B cell (primary cell): Measurements from ENCODE around the gene NRN1. TPM values are rescaled to one million over a fixed set of nuclear protein-coding genes. Genes with fewer than 3 reads are reported as not detected.

Experiments
- ATAC-seq: fragments of 200-7000 bp; cut with Tn5 transposase; one replicate; pipeline ENCODE4 v1.10.0; 2021; ENCODE audit warnings: low read depth, mild to moderate bottlenecking, moderate number of reproducible peaks, moderate library complexity
- CTCF ChIA-PET: fragments of 350-600 bp; sonication (Branson Sonifier 250); formaldehyde crosslinking; loops from one replicate; lab custom pipeline; 2021; ENCODE audit warnings: antibody characterized with exemption, inconsistent platforms; lab: Charles Lee
- POLR2A ChIA-PET: fragments of 350-600 bp; sonication (Branson Sonifier 250); formaldehyde crosslinking; loops from one replicate; lab custom pipeline; 2021; ENCODE audit warnings: antibody characterized with exemption; lab: Charles Lee
- DNase-seq: peaks from one replicate; pipeline ENCODE4 v3.0.0; 2013
- H2AFZ ChIP-seq: 2 replicates; pipeline ENCODE4 v1.6.1; 2012; ENCODE audit warnings: mild to moderate bottlenecking, low read depth, low read length; ENCODE audit not compliant: insufficient read depth, poor library complexity, severe bottlenecking
- H3K27ac ChIP-seq, 2 donors: 1 replicate in 1 of 2; 2 replicates in 1 of 2; pipeline ENCODE4 v1.5.1; 2012 to 2013; ENCODE audit warnings: low read length in 2 of 2, mild to moderate bottlenecking in 2 of 2, moderate library complexity in 1 of 2
- H3K27me3 ChIP-seq, 4 experiments: fragments of 200-600 bp in 1 of 4; sonication (generic) in 1 of 4; replicated peaks in 1 of 4; 1 replicate in 2 of 4; 2 replicates in 2 of 4; pipeline versions ENCODE4 v1.6.1 to v1.7.0; 2013 to 2016; ENCODE audit warnings: low read length in 3 of 4, mild to moderate bottlenecking in 2 of 4, mixed read lengths in 1 of 4, moderate library complexity in 1 of 4; ENCODE audit not compliant: insufficient read depth in 4 of 4, control insufficient read depth in 3 of 4; ENCODE audit errors: control extremely low read depth in 1 of 4
- H3K36me3 ChIP-seq, 2 experiments: replicated peaks in 1 of 2; 1 replicate in 1 of 2; 2 replicates in 1 of 2; pipeline versions ENCODE4 v1.6.1 to v1.7.1; 2013; ENCODE audit warnings: low read length in 1 of 2; ENCODE audit not compliant: insufficient read depth in 2 of 2, control insufficient read depth in 1 of 2; ENCODE audit errors: control extremely low read depth in 1 of 2, extremely low read depth in 1 of 2
- H3K4me1 ChIP-seq, 2 donors: fragments of 200-600 bp in 1 of 2; sonication (generic) in 1 of 2; 1 replicate in 1 of 2; 2 replicates in 1 of 2; pipeline versions ENCODE4 v1.5.1 to v1.6.1; 2013 to 2017; ENCODE audit warnings: low read length in 2 of 2; ENCODE audit not compliant: control insufficient read depth in 2 of 2, insufficient read depth in 2 of 2
- H3K4me2 ChIP-seq: replicated peaks from 2 replicates; pipeline ENCODE3; 2012; ENCODE audit warnings: mild to moderate bottlenecking, low read depth, low read length; ENCODE audit not compliant: poor library complexity, severe bottlenecking
- H3K4me3 ChIP-seq, 5 experiments: fragments of 200-600 bp in 1 of 5; sonication (generic) in 1 of 5; 1 replicate in 3 of 5; 2 replicates in 2 of 5; pipeline versions ENCODE4 v1.5.1 to v1.7.0; 2011 to 2016; ENCODE audit warnings: low read length in 4 of 5, mild to moderate bottlenecking in 4 of 5, low read depth in 2 of 5, control low read depth in 1 of 5, moderate library complexity in 1 of 5; ENCODE audit not compliant: insufficient read depth in 1 of 5; ENCODE audit errors: control extremely low read depth in 1 of 5, extremely low read depth in 1 of 5
- H3K79me2 ChIP-seq: fragments of 200-600 bp; sonication (generic); one replicate; pipeline ENCODE4 v1.6.0; 2016; ENCODE audit warnings: low read length; ENCODE audit not compliant: control insufficient read depth, insufficient read depth
- H3K9ac ChIP-seq: fragments of 200-600 bp; sonication (generic); 2 replicates; pipeline ENCODE4 v1.6.1; 2017; ENCODE audit warnings: mild to moderate bottlenecking, low read length, moderate library complexity
- H3K9me3 ChIP-seq, 3 donors: one replicate each; pipeline versions ENCODE4 v1.6.1 to v1.7.1; 2013; ENCODE audit warnings: low read length in 2 of 3; ENCODE audit not compliant: control insufficient read depth in 2 of 3, insufficient read depth in 1 of 3; ENCODE audit errors: control extremely low read depth in 1 of 3
- H4K20me1 ChIP-seq: 2 replicates; pipeline ENCODE4 v1.6.0; 2012; ENCODE audit warnings: mild to moderate bottlenecking, low read length; ENCODE audit not compliant: insufficient read depth, control insufficient read depth, poor library complexity, severe bottlenecking
- H3K27ac Mint-ChIP-seq: one replicate; pipeline ENCODE4 v1.8.0; 2021; ENCODE audit warnings: mixed read lengths
- H3K27me3 Mint-ChIP-seq: one replicate; pipeline ENCODE4 v1.8.0; 2021; ENCODE audit warnings: mixed read lengths
- H3K4me1 Mint-ChIP-seq: one replicate; pipeline ENCODE4 v1.8.0; 2021; ENCODE audit warnings: mixed read lengths
- H3K4me3 Mint-ChIP-seq: one replicate; pipeline ENCODE4 v1.8.0; 2021; ENCODE audit warnings: mixed read lengths
- H3K9me3 Mint-ChIP-seq: one replicate; pipeline ENCODE4 v1.8.0; 2022; ENCODE audit warnings: mixed read lengths; ENCODE audit not compliant: insufficient read depth
- CTCF ChIP-seq: fragments of 200-600 bp; IDR thresholded peaks from one replicate; pipeline ENCODE4 v1.8.0; 2022; ENCODE audit warnings: antibody characterized with exemption, mild to moderate bottlenecking
- EZH2 ChIP-seq: IDR thresholded peaks from 2 replicates; pipeline ENCODE4 v1.6.1; 2012; ENCODE audit warnings: borderline replicate concordance, low read depth, mild to moderate bottlenecking, moderate library complexity, low read length; ENCODE audit not compliant: insufficient read depth, poor library complexity, severe bottlenecking
- WGBS: methylation state at CpG from one replicate; pipeline ENCODE4 v1.1.5; 2013; ENCODE audit warnings: missing lambda C conversion rate; ENCODE audit not compliant: insufficient coverage; 5-methylcytosine and 5-hydroxymethylcytosine counted together
- intact Hi-C: fragments of 100-400 bp; cut with micrococcal nuclease; formaldehyde crosslinking; loops from one replicate; pipeline ENCODE4 v1.10.0; 2022
- polyA plus RNA-seq: library from polyadenylated mRNA; depleted of rRNA; stranded (reverse); fragments of >200 nt; gene quantifications from 2 replicates; pipeline ENCODE4 v1.2.3, GENCODE V29; 2012
- total RNA-seq, 2 donors: library from RNA; stranded (reverse); fragments of 120-200 nt in 1 of 2; gene quantifications; 1 replicate in 1 of 2; 2 replicates in 1 of 2; pipeline versions ENCODE4 v1.2.3 to v1.2.4, GENCODE V29; 2013 to 2022

NRN1 gene
- total and polyA plus RNA-seq, 2 donors (not counting 1 experiment from before 2014, with no cell fraction given) = 0.51 TPM; not detected in 1

DNA sequence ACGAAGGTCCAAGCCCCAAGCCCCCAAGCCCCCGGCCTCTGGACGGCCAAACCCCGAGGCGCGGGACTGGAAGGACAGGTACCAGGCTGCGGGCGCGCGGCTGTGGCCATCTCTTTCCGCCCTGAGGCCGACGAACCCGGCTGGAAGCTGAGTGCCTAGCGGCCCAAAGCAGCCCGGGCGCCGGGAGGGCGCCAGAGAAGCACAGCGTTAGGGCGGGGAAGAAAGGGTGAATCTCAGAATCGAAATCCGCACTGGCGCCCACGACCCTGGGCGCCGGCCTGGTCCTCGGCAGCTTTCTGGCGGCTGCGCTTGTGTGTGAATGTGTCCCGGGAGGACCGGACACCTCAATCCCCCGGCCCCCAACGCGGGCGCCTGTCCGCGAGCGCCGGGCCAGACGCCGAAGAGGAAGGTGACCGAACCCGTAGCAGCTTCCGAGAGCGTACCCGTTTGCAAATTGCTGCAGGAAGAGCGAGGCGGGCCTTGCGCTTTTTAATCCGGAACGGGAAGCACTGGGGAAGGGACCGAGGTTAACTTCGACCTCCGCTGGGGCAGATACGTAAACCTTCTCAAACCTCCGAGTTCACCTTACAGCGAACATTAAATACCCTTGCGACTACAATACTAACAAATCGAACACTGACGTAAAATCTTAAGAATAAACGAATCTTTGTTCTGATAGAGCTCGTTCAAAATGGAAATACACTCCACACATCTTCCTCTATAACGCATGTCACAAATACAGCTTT is 2.9 kb downstream of the NRN1 start:
- peak overlapping the region; percentile 65 for H3K4me2 ChIP-seq
- ChIA-PET CTCF (interaction anchor here (1.3 to 2.0 kb wide), 2 partner anchors 9 to 533 kb away, joined by 5 read pairs; no protein-coding TSS in a partner anchor), POLR2A (no interaction called here)
- H3K27ac Mint-ChIP-seq = peak overlapping the region; percentile 81
- WGBS = 3% methylated on average over 60 of the region's 64 CpGs
- H3K27me3 ChIP-seq = peaks cover 0 to 98% (median 97%) of the 10 kb centered on the region in 4 experiments
- DNase-seq (peak; percentile 75), ATAC-seq (no peak)
- H4K20me1 ChIP-seq = peaks cover 14% of the 10 kb centered on the region
- peaks cover 71 to 90% of the 10 kb centered on the region in 2 donors for H3K4me1 ChIP-seq
- intact Hi-C loops = no loop called here
- no peak overlapping the region for H3K27ac ChIP-seq
- peaks cover 57% of the 10 kb centered on the region for H3K4me1 Mint-ChIP-seq
- peaks cover 76% of the 10 kb centered on the region for H3K27me3 Mint-ChIP-seq
- TF ChIP-seq CTCF (no peak), EZH2 (peak; percentile 96)
- H3K79me2 ChIP-seq = no peaks in the 10 kb centered on the region
- peak overlapping the region; percentile 14 to 60 (median 38) for H3K4me3 ChIP-seq
- H3K9me3 Mint-ChIP-seq = peaks cover 15% of the 10 kb centered on the region
- peak overlapping the region; percentile 18 for H2AFZ ChIP-seq
- H3K36me3 ChIP-seq = no peaks in the 10 kb centered on the region
- peaks cover 2 to 88% (median 62%) of the 10 kb centered on the region in 3 donors for H3K9me3 ChIP-seq
- H3K4me3 Mint-ChIP-seq = peak overlapping the region; percentile 86
- H3K9ac ChIP-seq = peak overlapping the region; percentile 25
